GM23338 (cell line): ENCODE measurements around the gene EPHB1. TPM values are rescaled to one million over a fixed set of nuclear protein-coding genes. Genes with fewer than 3 reads are reported as not detected.

ENCODE experiments used
- ATAC-seq: fragments of 200-7000 bp; cut with Tn5 transposase; 3 replicates; pipeline ENCODE4 v1.9.1; 2020
- DNase-seq: peaks from one replicate; pipeline ENCODE4 v3.0.0-alpha.2; 2015; ENCODE audit warnings: low spot score
- H2AFZ ChIP-seq: fragments of 200-600 bp; sonication (generic); 2 replicates; pipeline ENCODE4 v1.8.0; 2016; ENCODE audit warnings: antibody characterized with exemption, mild to moderate bottlenecking, moderate library complexity
- H3F3A ChIP-seq: fragments of 200-600 bp; sonication (generic); replicated peaks from 2 replicates; pipeline ENCODE4 v1.8.0; 2017; ENCODE audit warnings: antibody characterized with exemption, mixed run types, low read depth
- H3K27ac ChIP-seq: fragments of 200-600 bp; sonication (generic); 2 replicates; pipeline ENCODE4 v1.6.1; 2016; ENCODE audit warnings: low read depth
- H3K27me3 ChIP-seq: fragments of 200-600 bp; sonication (generic); 2 replicates; pipeline ENCODE4 v1.8.0; 2016; ENCODE audit warnings: mild to moderate bottlenecking, mixed run types, moderate library complexity; ENCODE audit not compliant: insufficient read depth
- H3K36me3 ChIP-seq: fragments of 200-600 bp; sonication (generic); 2 replicates; pipeline ENCODE4 v1.8.0; 2016; ENCODE audit warnings: mild to moderate bottlenecking; ENCODE audit not compliant: insufficient read depth
- H3K4me1 ChIP-seq: fragments of 200-600 bp; sonication (generic); 2 replicates; pipeline ENCODE4 v1.8.0; 2016; ENCODE audit warnings: mild to moderate bottlenecking, moderate library complexity; ENCODE audit not compliant: insufficient read depth
- H3K4me2 ChIP-seq: fragments of 200-600 bp; sonication (generic); 2 replicates; pipeline ENCODE4 v1.7.1; 2017; ENCODE audit warnings: mixed run types
- H3K4me3 ChIP-seq: fragments of 200-600 bp; sonication (generic); 2 replicates; pipeline ENCODE4 v1.6.1; 2016; ENCODE audit warnings: mixed run types
- H3K79me2 ChIP-seq: fragments of 200-600 bp; sonication (generic); replicated peaks from 2 replicates; pipeline ENCODE4 v1.8.0; 2017; ENCODE audit warnings: mild to moderate bottlenecking; ENCODE audit not compliant: insufficient read depth
- H3K9me2 ChIP-seq: fragments of 200-600 bp; sonication (generic); 2 replicates; pipeline ENCODE4 v1.8.0; 2017; ENCODE audit not compliant: insufficient read depth
- H4K20me1 ChIP-seq: fragments of 200-600 bp; sonication (generic); replicated peaks from 2 replicates; pipeline ENCODE4 v1.8.0; 2017; ENCODE audit warnings: mild to moderate bottlenecking; ENCODE audit not compliant: insufficient read depth
- H3K27ac Mint-ChIP-seq: 2 replicates; pipeline ENCODE4 v1.8.0; 2020; ENCODE audit warnings: inconsistent platforms, mild to moderate bottlenecking, moderate library complexity, mixed read lengths
- H3K27me3 Mint-ChIP-seq: 3 replicates; pipeline ENCODE4 v1.8.0; 2022; ENCODE audit warnings: low read depth, mild to moderate bottlenecking, moderate library complexity, mixed read lengths, inconsistent platforms; ENCODE audit not compliant: insufficient read depth, poor library complexity
- H3K36me3 Mint-ChIP-seq: 3 replicates; pipeline ENCODE4 v1.8.0; 2021; ENCODE audit warnings: low read depth, mild to moderate bottlenecking, inconsistent platforms, moderate library complexity, mixed read lengths
- H3K4me1 Mint-ChIP-seq: 3 replicates; pipeline ENCODE4 v1.8.0; 2020; ENCODE audit warnings: mild to moderate bottlenecking, inconsistent platforms, mixed read lengths
- H3K4me3 Mint-ChIP-seq: 3 replicates; pipeline ENCODE4 v1.8.0; 2021; ENCODE audit warnings: moderate library complexity, mild to moderate bottlenecking, inconsistent platforms, mixed read lengths
- H3K9me3 Mint-ChIP-seq: 3 replicates; pipeline ENCODE4 v1.8.0; 2020; ENCODE audit warnings: moderate library complexity, mild to moderate bottlenecking, inconsistent platforms, mixed read lengths
- CREB1 ChIP-seq: fragments of 250-450 bp; sonication (Bioruptor Pico); IDR thresholded peaks from 2 replicates; pipeline ENCODE4 v1.5.0; 2020; ENCODE audit warnings: low read depth, mild to moderate bottlenecking, moderate library complexity
- EZH2 ChIP-seq: fragments of 200-600 bp; sonication (generic); IDR thresholded peaks from one replicate; pipeline ENCODE4 v1.8.0; 2017; ENCODE audit warnings: antibody characterized with exemption, mild to moderate bottlenecking, low read depth; ENCODE audit not compliant: unreplicated experiment
- EZH2phosphoT487 ChIP-seq: fragments of 200-600 bp; sonication (generic); IDR thresholded peaks from one replicate; pipeline ENCODE4 v1.8.1; 2018; ENCODE audit warnings: antibody characterized with exemption; ENCODE audit not compliant: unreplicated experiment
- JUNB ChIP-seq: IDR thresholded peaks from one replicate; pipeline ENCODE4 v1.6.1; 2016; ENCODE audit warnings: antibody characterized with exemption; ENCODE audit not compliant: unreplicated experiment
- NANOG ChIP-seq: IDR thresholded peaks from 2 replicates; pipeline ENCODE4 v1.6.1; 2016; ENCODE audit warnings: antibody characterized with exemption, borderline replicate concordance
- POLR2AphosphoS5 ChIP-seq: IDR thresholded peaks from 2 replicates; pipeline ENCODE4 v1.6.1; 2016; ENCODE audit warnings: antibody characterized with exemption, low read depth
- STAT1 ChIP-seq: IDR thresholded peaks from one replicate; pipeline ENCODE4 v1.6.1; 2016; ENCODE audit warnings: antibody characterized with exemption; ENCODE audit not compliant: unreplicated experiment
- ZNF114 ChIP-seq: fragments of 250-450 bp; sonication (Bioruptor Pico); IDR thresholded peaks from 2 replicates; pipeline ENCODE4 v1.5.0; 2020; ENCODE audit warnings: mild to moderate bottlenecking, moderate library complexity
- ZNF331 ChIP-seq: fragments of 250-450 bp; sonication (Bioruptor Pico); IDR thresholded peaks from 2 replicates; pipeline ENCODE4 v1.5.0; 2020; ENCODE audit warnings: low read depth, mild to moderate bottlenecking, moderate library complexity
- polyA plus RNA-seq: library from polyadenylated mRNA; unstranded; fragments of >200 nt; fragmentation: Nextera tagmentation; extraction: Ambion mirVana; gene quantifications from 2 replicates; pipeline ENCODE4 v1.2.1, GENCODE V29; 2016
- total RNA-seq: library from RNA; depleted of rRNA; stranded (reverse); fragments of >200 nt; shearing (Covaris generic); gene quantifications from 2 replicates; pipeline ENCODE4 v1.2.3, GENCODE V29; 2014
- TF ChIP-seq, protein P1 (sequence below): IDR thresholded peaks from 2 replicates; pipeline ENCODE4 v1.6.1; 2016; ENCODE audit warnings: antibody characterized with exemption
- TF ChIP-seq, protein P2 (sequence below): fragments of 250-450 bp; sonication (Bioruptor Pico); IDR thresholded peaks from 2 replicates; pipeline ENCODE4 v1.5.0; 2020; ENCODE audit warnings: mild to moderate bottlenecking, moderate library complexity

The EPHB1 gene
- total and polyA plus RNA-seq, 2 experiments from 2014 or later, result 2.7 to 5.2 TPM

DNA sequence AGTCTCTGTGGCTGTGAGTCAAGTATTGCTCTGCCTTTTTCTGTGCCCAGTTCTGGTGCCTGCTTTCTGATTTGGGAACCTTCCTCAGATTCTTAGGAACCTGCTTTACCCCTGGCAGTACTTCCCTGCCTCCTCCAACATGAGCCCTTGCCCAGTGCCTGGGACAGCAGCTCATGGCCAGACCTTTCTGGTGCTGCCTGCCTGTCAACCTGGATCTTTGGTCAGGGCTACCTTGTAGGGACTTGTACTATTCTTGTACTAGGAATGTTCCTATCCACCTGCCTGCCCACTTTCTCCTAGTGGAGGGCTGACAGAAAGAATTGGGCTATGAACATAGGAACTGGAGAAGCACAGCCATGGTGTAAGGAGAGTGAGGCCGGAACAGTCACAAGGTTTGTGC lies 28.8 kb upstream of the EPHB1 start:
- Histone ChIP-seq H4K20me1 (0 out of 2 replicates have a peak, but pooled peaks cover 4% of the 10 kb centered on the region), H3K27me3 (no peaks in the 10 kb centered on the region), H3F3A (no peaks in the 10 kb centered on the region), H3K4me2 (no peak overlapping the region), H3K36me3 (no peaks in the 10 kb centered on the region), H3K4me1 (no peaks in the 10 kb centered on the region), H3K27ac (no peak overlapping the region), H3K4me3 (no peak overlapping the region), H2AFZ (no peak overlapping the region), H3K79me2 (no peaks in the 10 kb centered on the region), H3K9me2 (peaks cover 5% of the 10 kb centered on the region; the same call in 1 of the 2 replicates)
- DNase-seq, result no peak
- no peaks in the 10 kb centered on the region for H3K4me1 Mint-ChIP-seq
- no peak for ATAC-seq
- no peaks in the 10 kb centered on the region for H3K36me3 Mint-ChIP-seq
- no peak overlapping the region for H3K4me3 Mint-ChIP-seq
- no peaks in the 10 kb centered on the region for H3K9me3 Mint-ChIP-seq
- no peak overlapping the region for H3K27ac Mint-ChIP-seq
- TF ChIP-seq EZH2phosphoT487, result no peak
- no peak for TF ChIP-seq NANOG
- no peak for TF ChIP-seq EZH2
- no peak for TF ChIP-seq STAT1
- no peak for TF ChIP-seq JUNB
- TF ChIP-seq CREB1, result no peak
- no peak for TF ChIP-seq ZNF114
- TF ChIP-seq ZNF331 (CRISPR knock-in tag), result no peak
- TF ChIP-seq, protein P1, sequence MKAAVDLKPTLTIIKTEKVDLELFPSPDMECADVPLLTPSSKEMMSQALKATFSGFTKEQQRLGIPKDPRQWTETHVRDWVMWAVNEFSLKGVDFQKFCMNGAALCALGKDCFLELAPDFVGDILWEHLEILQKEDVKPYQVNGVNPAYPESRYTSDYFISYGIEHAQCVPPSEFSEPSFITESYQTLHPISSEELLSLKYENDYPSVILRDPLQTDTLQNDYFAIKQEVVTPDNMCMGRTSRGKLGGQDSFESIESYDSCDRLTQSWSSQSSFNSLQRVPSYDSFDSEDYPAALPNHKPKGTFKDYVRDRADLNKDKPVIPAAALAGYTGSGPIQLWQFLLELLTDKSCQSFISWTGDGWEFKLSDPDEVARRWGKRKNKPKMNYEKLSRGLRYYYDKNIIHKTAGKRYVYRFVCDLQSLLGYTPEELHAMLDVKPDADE, result no peak
- TF ChIP-seq, protein P2, sequence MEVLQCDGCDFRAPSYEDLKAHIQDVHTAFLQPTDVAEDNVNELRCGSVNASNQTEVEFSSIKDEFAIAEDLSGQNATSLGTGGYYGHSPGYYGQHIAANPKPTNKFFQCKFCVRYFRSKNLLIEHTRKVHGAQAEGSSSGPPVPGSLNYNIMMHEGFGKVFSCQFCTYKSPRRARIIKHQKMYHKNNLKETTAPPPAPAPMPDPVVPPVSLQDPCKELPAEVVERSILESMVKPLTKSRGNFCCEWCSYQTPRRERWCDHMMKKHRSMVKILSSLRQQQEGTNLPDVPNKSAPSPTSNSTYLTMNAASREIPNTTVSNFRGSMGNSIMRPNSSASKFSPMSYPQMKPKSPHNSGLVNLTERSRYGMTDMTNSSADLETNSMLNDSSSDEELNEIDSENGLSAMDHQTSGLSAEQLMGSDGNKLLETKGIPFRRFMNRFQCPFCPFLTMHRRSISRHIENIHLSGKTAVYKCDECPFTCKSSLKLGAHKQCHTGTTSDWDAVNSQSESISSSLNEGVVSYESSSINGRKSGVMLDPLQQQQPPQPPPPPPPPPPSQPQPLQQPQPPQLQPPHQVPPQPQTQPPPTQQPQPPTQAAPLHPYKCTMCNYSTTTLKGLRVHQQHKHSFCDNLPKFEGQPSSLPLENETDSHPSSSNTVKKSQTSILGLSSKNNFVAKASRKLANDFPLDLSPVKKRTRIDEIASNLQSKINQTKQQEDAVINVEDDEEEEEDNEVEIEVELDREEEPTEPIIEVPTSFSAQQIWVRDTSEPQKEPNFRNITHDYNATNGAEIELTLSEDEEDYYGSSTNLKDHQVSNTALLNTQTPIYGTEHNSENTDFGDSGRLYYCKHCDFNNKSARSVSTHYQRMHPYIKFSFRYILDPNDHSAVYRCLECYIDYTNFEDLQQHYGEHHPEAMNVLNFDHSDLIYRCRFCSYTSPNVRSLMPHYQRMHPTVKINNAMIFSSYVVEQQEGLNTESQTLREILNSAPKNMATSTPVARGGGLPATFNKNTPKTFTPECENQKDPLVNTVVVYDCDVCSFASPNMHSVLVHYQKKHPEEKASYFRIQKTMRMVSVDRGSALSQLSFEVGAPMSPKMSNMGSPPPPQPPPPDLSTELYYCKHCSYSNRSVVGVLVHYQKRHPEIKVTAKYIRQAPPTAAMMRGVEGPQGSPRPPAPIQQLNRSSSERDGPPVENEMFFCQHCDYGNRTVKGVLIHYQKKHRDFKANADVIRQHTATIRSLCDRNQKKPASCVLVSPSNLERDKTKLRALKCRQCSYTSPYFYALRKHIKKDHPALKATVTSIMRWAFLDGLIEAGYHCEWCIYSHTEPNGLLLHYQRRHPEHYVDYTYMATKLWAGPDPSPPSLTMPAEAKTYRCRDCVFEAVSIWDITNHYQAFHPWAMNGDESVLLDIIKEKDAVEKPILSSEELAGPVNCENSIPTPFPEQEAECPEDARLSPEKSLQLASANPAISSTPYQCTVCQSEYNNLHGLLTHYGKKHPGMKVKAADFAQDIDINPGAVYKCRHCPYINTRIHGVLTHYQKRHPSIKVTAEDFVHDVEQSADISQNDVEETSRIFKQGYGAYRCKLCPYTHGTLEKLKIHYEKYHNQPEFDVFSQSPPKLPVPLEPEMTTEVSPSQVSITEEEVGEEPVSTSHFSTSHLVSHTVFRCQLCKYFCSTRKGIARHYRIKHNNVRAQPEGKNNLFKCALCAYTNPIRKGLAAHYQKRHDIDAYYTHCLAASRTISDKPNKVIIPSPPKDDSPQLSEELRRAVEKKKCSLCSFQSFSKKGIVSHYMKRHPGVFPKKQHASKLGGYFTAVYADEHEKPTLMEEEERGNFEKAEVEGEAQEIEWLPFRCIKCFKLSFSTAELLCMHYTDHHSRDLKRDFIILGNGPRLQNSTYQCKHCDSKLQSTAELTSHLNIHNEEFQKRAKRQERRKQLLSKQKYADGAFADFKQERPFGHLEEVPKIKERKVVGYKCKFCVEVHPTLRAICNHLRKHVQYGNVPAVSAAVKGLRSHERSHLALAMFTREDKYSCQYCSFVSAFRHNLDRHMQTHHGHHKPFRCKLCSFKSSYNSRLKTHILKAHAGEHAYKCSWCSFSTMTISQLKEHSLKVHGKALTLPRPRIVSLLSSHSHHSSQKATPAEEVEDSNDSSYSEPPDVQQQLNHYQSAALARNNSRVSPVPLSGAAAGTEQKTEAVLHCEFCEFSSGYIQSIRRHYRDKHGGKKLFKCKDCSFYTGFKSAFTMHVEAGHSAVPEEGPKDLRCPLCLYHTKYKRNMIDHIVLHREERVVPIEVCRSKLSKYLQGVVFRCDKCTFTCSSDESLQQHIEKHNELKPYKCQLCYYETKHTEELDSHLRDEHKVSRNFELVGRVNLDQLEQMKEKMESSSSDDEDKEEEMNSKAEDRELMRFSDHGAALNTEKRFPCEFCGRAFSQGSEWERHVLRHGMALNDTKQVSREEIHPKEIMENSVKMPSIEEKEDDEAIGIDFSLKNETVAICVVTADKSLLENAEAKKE, result no peak
- TF ChIP-seq POLR2AphosphoS5, result no peak
- H3K27me3 Mint-ChIP-seq, result peaks cover 7% of the 10 kb centered on the region
